Measurements from ENCODE around the gene LPP. TPM values are rescaled to one million over a fixed set of nuclear protein-coding genes. Genes with fewer than 3 reads are reported as not detected.

Gene LPP
- total and polyA plus RNA-seq, 9 of the 15 experiments (the other 6 are each of a cell fraction or from before 2014, with no cell fraction given), result 0.07 to 0.18 TPM; not detected in 7

GRCh38 chr3:188156056-188156455 is 2.1 kb downstream of the LPP start (continued):
- TF ChIP-seq CHD7 (IDR thresholded peaks at IDR 0.05; ENCODE audit: low read depth, low read length) (no peak), NELFE (IDR thresholded peaks at IDR 0.05; ENCODE audit: insufficient read depth, insufficient read length) (no peak), SUPT5H (IDR thresholded peaks at IDR 0.05) (no peak), KAT7 (CRISPR knock-in tag; IDR thresholded peaks at IDR 0.05; ENCODE audit: borderline replicate concordance) (no peak), PRPF4 (IDR thresholded peaks at IDR 0.05; ENCODE audit: insufficient read depth, low read depth, low read length, poor library complexity, severe bottlenecking) (no peak), FOXA3 (CRISPR knock-in tag; conservative IDR thresholded peaks at IDR 0.05 in 1 of 2, IDR thresholded peaks at IDR 0.05 in 1 of 2) (no peak), NR2C1 (IDR thresholded peaks at IDR 0.05) (no peak), NR2C1 (tag; IDR thresholded peaks at IDR 0.05) (no peak), ZNF41 (CRISPR knock-in tag; conservative IDR thresholded peaks at IDR 0.05) (no peak), NFATC3 (IDR thresholded peaks at IDR 0.05) (no peak)

All from K562 (cell line).